ENCODE data around the gene RALGAPA2. TPM values are rescaled to one million over a fixed set of nuclear protein-coding genes. Genes with fewer than 3 reads are reported as not detected.

The RALGAPA2 gene
- total RNA-seq, 4 donors from 2014 or later, result 20.1 to 27.7 (median 23.0) TPM

DNA sequence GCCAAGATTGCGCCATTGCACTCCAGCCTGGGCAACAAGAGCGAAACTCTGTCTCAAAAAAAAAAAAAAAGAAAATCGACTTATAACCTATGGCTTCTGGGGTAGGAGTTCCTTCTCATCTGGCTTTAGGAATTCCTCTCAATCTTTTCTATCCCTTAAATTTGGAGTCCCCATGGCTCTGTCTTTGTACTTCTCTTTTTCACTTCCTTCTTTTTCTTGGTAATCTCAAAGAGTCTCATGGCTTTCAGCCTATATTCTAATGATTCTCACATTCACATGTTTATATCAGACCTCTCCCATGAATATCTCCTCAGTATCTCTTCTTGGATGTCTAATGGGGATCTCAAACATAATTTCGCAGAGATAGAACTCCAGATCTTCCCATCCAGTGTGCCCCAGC is 42.8 kb upstream of the RALGAPA2 start:
- Histone ChIP-seq H3K27ac (replicated peaks in 1 of 4) (no peak overlapping the region), H3K4me1 (peaks cover 0 to 8% (median 0%) of the 10 kb centered on the region in 4 donors), H3K9me3 (no peaks in the 10 kb centered on the region), H3K36me3 (no peaks in the 10 kb centered on the region), H3K4me3 (no peak overlapping the region), H3K27me3 (no peaks in the 10 kb centered on the region)
- DNase-seq (ENCODE audit: extremely low spot score), result no peak
- TF ChIP-seq EP300 (IDR thresholded peaks at IDR 0.05), result no peak
- TF ChIP-seq CTCF (IDR thresholded peaks at IDR 0.05), result no peak
- TF ChIP-seq POLR2AphosphoS5 (IDR thresholded peaks at IDR 0.05), result no peak
- no peak for TF ChIP-seq POLR2A (IDR thresholded peaks at IDR 0.05; ENCODE audit: low read depth)
- 81% methylated on average over 4 of the region's 4 CpGs for WGBS
- intact Hi-C loops (cut with DNase I), result no loop called here

- TF ChIP-seq POLR2AphosphoS5 (IDR thresholded peaks at IDR 0.05) (no peak), EP300 (IDR thresholded peaks at IDR 0.05) (no peak), POLR2A (IDR thresholded peaks at IDR 0.05; ENCODE audit: low read depth) (no peak), CTCF (IDR thresholded peaks at IDR 0.05) (no peak)
- intact Hi-C loops (cut with DNase I), result no loop called here
- Histone ChIP-seq H3K36me3 (no peaks in the 10 kb centered on the region), H3K27ac (replicated peaks in 1 of 4) (no peak overlapping the region), H3K4me3 (no peak overlapping the region), H3K4me1 (peaks cover 0 to 7% (median 0%) of the 10 kb centered on the region in 4 donors), H3K27me3 (no peaks in the 10 kb centered on the region), H3K9me3 (no peaks in the 10 kb centered on the region)
- WGBS, result 70% methylated on average over 3 of the region's 3 CpGs
- DNase-seq (ENCODE audit: extremely low spot score), result peak; percentile 29
Measured at GRCh38 chr20:20754714-20755113, 42.3 kb upstream of the RALGAPA2 start.

DNA sequence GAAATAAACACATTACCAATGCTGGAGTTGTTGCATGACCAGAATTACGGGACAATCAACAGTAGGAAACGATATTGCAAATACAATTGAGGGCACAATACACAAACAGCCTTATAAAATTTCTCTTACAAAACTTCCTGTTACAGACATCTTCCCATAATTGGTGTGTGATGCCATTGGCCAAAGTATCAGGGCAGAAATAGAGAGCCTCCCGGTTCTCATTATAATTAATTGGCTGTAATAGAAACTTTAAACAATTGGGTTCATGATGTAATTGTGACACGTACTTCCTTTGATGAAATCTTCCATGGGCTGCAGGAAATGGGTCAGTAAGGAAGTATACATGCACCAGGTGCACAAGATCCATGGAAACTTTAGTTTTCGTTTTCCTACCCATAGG is 40.3 kb upstream of the RALGAPA2 start:
- intact Hi-C loops (cut with DNase I), result no loop called here
- H3K27me3 ChIP-seq, result peaks cover 0 to 2% (median 0%) of the 10 kb centered on the region in 4 donors
- WGBS, result 59% methylated on average over 5 of the region's 5 CpGs

DNA sequence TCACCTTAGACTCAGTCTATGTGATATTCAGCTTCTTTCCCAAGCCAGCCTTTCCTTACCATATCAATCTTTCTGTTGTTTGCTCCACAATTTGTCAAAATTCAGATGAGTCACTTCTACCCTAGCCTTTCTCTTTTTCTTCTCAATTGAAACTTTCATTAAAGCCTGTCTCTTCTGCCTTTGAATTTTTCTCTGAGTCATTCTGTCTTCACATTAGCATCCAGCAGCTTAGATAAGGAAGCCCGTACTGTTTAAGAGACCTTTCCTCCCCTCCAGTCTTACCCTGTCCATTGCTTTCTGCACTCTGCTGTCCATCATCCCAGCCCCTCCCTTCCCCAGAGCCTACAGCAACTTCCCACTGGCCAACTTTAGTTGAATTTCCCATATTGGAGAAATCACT is 34.9 kb upstream of the RALGAPA2 start:
- no peaks in the 10 kb centered on the region for H3K36me3 ChIP-seq
- peaks cover 21 to 31% (median 25%) of the 10 kb centered on the region in 4 donors for H3K4me1 ChIP-seq
- H3K27ac ChIP-seq (replicated peaks in 1 of 4), result no peak overlapping the region
- TF ChIP-seq POLR2A (IDR thresholded peaks at IDR 0.05; ENCODE audit: low read depth), result no peak
- no peak for TF ChIP-seq EP300 (IDR thresholded peaks at IDR 0.05)
- no peak for TF ChIP-seq CTCF (IDR thresholded peaks at IDR 0.05)
- TF ChIP-seq POLR2AphosphoS5 (IDR thresholded peaks at IDR 0.05), result no peak
- H3K27me3 ChIP-seq, result peaks cover 0 to 2% (median 0%) of the 10 kb centered on the region in 4 donors
- no peak for DNase-seq (ENCODE audit: extremely low spot score)
- intact Hi-C loops (cut with DNase I), result no loop called here
- 69% methylated on average over 1 of the region's 1 CpG for WGBS
- H3K4me3 ChIP-seq, result no peak overlapping the region
- no peaks in the 10 kb centered on the region for H3K9me3 ChIP-seq

More for the DNA sequence above, 40.3 kb upstream of the RALGAPA2 start:
- TF ChIP-seq POLR2AphosphoS5 (IDR thresholded peaks at IDR 0.05), result peak in 1 of 2 donors; percentile 34
- no peak for TF ChIP-seq CTCF (IDR thresholded peaks at IDR 0.05)
- TF ChIP-seq POLR2A (IDR thresholded peaks at IDR 0.05; ENCODE audit: low read depth), result no peak
- no peak for TF ChIP-seq EP300 (IDR thresholded peaks at IDR 0.05)
- Histone ChIP-seq H3K4me1 (no peaks in the 10 kb centered on the region), H3K9me3 (no peaks in the 10 kb centered on the region), H3K36me3 (no peaks in the 10 kb centered on the region), H3K27ac (replicated peaks in 1 of 4) (peak overlapping the region; percentile 21 to 58 (median 50)), H3K4me3 (no peak overlapping the region)
- no peak for DNase-seq (ENCODE audit: extremely low spot score)

DNA sequence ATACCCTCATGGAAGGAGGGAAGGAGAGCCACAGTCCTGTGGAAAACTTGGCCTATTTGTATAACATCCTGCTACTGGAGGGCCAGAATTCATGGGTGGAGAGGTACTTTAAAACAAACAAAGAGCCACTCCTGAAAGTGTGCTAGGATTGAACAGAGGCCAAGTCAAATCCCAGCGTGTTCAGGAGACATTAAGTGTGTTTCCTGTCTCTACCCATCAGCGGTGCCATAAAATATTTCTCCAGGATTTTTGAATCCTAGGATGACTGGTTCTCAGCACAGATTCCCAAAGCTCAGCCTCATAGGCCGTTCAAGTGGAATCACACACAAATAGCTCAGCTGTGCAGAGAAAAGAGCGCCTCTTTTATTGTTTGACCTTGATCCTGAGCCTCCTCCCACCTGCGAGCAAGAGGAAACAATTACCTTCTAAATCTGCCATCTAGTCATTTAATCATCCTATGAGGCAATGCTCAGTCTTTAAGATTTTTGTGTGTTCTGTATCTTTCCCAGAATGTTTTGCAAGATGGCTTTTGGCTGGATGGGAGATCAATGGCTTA is 31.8 kb upstream of the RALGAPA2 start:
- H3K4me1 ChIP-seq, result peaks cover 37 to 46% (median 41%) of the 10 kb centered on the region in 4 donors
- intact Hi-C loops (cut with DNase I), result no loop called here
- peaks cover 0 to 2% (median 0%) of the 10 kb centered on the region in 4 donors for H3K27me3 ChIP-seq
- WGBS, result 40% methylated on average over 5 of the region's 5 CpGs
- DNase-seq (ENCODE audit: extremely low spot score), result peak; percentile 87
- H3K36me3 ChIP-seq, result no peaks in the 10 kb centered on the region
- no peak overlapping the region for H3K4me3 ChIP-seq
- peaks cover 0 to 4% (median 0%) of the 10 kb centered on the region in 4 donors for H3K9me3 ChIP-seq
- peak overlapping the region; percentile 62 to 77 (median 68) for H3K27ac ChIP-seq (replicated peaks in 1 of 4)
- TF ChIP-seq CTCF (IDR thresholded peaks at IDR 0.05) (no peak), EP300 (IDR thresholded peaks at IDR 0.05) (no peak), POLR2A (IDR thresholded peaks at IDR 0.05; ENCODE audit: low read depth) (no peak), POLR2AphosphoS5 (IDR thresholded peaks at IDR 0.05) (no peak)

Data from esophagus muscularis mucosa (tissue), 4 donors.